Cerebellar cortex (tissue), 1 donor: Measurements from ENCODE around the gene CHAF1A.

Source experiments
- DNase-seq: peaks from one replicate; pipeline ENCODE4 v3.0.0-alpha.2; 2015; ENCODE audit warnings: low spot score

The CHAF1A gene

GRCh38 chr19:4379383-4380253 is 22.8 kb upstream of the CHAF1A start:
- no peak for DNase-seq

GRCh38 chr19:4380254-4380727 is 22.1 kb upstream of the CHAF1A start:
- peak; percentile 10 for DNase-seq

- no peak for DNase-seq
Measured at GRCh38 chr19:4385291-4386040, 17.0 kb upstream of the CHAF1A start.

GRCh38 chr19:4386041-4386782 is 16.2 kb upstream of the CHAF1A start:
- DNase-seq: no peak

- DNase-seq: peak; percentile 67
Measured at GRCh38 chr19:4388337-4389063, 13.9 kb upstream of the CHAF1A start.

GRCh38 chr19:4389064-4389375 is 13.4 kb upstream of the CHAF1A start:
- no peak for DNase-seq

GRCh38 chr19:4389511-4390016 is 12.9 kb upstream of the CHAF1A start:
- no peak for DNase-seq

- no peak for DNase-seq
Measured at GRCh38 chr19:4390017-4390566, 12.3 kb upstream of the CHAF1A start.

GRCh38 chr19:4390567-4391305 is 11.7 kb upstream of the CHAF1A start:
- DNase-seq: no peak

- no peak for DNase-seq
Measured at GRCh38 chr19:4391306-4391693, 11.1 kb upstream of the CHAF1A start.

GRCh38 chr19:4391701-4392483 is 10.5 kb upstream of the CHAF1A start:
- no peak for DNase-seq

GRCh38 chr19:4393947-4394590 is 8.4 kb upstream of the CHAF1A start:
- no peak for DNase-seq

- peak; percentile 37 for DNase-seq
Measured at GRCh38 chr19:4396949-4397783, 5.3 kb upstream of the CHAF1A start.

- no peak for DNase-seq
Measured at GRCh38 chr19:4399812-4400134, 2.7 kb upstream of the CHAF1A start.

- peak; percentile 94 for DNase-seq
Measured at GRCh38 chr19:4400135-4400936, 2.1 kb upstream of the CHAF1A start, which contains the start of gene SH3GL1. TSS of gene SH3GL1 (minus strand) at chr19:4400547. CDS start at chr19:4400368, 179 bp downstream.

- no peak for DNase-seq
Measured at GRCh38 chr19:4401769-4402170, 670 bp upstream of the CHAF1A start.

GRCh38 chr19:4403005-4403761 is 743 bp downstream of the CHAF1A start:
- DNase-seq: no peak
